ENCODE measurements around the gene STX1B. TPM values are rescaled to one million over a fixed set of nuclear protein-coding genes. Genes with fewer than 3 reads are reported as not detected.
"Not testable (repeated sequence)": the region's sequence is repeated elsewhere in the genome, so short reads cannot be mapped to it uniquely, and the experiment has no call there.

The STX1B gene
- total RNA-seq, 1 donor from 2014 or later: 4.5 TPM

DNA sequence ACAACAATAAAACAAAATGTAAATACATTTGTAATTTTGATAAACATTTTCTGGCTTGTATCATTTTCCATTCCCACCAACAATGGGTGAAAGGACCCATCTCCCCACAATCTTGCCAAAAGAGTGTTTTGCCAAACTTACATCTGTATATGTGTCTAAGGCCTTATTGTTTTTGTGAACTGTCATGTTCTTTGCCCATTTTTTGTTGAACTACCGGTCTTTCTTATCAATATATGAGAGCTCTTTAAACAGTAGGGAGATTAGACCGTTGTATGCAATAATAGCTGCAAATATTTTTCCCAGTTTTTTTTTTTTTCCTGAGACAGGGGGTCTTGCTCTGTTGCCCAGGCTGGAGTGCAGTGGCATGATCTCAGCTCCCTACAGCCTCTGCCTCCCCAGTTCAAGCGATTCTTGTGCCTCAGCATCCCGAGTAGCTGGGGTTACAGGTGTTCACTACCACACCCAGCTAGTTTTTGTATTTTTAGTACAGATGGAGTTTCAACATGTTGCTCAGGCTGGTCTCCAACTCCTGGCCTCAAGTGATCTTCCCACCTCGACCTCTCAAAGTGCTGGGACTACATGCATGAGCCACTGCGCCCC is 13.3 kb upstream of the STX1B start:
- Mint-ChIP-seq H3K4me3 (ENCODE audit: unreplicated experiment) (no peak overlapping the region), H3K4me1 (ENCODE audit: unreplicated experiment) (no peaks in the 10 kb centered on the region), H3K27ac (ENCODE audit: unreplicated experiment) (no peak overlapping the region), H3K36me3 (ENCODE audit: unreplicated experiment) (no peaks in the 10 kb centered on the region), H3K9me3 (ENCODE audit: unreplicated experiment) (no peaks in the 10 kb centered on the region), H3K27me3 (ENCODE audit: unreplicated experiment) (no peaks in the 10 kb centered on the region)
- no peak for DNase-seq (ENCODE audit: extremely low spot score, unreplicated experiment)
- TF ChIP-seq, protein P1, sequence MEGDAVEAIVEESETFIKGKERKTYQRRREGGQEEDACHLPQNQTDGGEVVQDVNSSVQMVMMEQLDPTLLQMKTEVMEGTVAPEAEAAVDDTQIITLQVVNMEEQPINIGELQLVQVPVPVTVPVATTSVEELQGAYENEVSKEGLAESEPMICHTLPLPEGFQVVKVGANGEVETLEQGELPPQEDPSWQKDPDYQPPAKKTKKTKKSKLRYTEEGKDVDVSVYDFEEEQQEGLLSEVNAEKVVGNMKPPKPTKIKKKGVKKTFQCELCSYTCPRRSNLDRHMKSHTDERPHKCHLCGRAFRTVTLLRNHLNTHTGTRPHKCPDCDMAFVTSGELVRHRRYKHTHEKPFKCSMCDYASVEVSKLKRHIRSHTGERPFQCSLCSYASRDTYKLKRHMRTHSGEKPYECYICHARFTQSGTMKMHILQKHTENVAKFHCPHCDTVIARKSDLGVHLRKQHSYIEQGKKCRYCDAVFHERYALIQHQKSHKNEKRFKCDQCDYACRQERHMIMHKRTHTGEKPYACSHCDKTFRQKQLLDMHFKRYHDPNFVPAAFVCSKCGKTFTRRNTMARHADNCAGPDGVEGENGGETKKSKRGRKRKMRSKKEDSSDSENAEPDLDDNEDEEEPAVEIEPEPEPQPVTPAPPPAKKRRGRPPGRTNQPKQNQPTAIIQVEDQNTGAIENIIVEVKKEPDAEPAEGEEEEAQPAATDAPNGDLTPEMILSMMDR (IDR thresholded peaks at IDR 0.05): no peak

DNA sequence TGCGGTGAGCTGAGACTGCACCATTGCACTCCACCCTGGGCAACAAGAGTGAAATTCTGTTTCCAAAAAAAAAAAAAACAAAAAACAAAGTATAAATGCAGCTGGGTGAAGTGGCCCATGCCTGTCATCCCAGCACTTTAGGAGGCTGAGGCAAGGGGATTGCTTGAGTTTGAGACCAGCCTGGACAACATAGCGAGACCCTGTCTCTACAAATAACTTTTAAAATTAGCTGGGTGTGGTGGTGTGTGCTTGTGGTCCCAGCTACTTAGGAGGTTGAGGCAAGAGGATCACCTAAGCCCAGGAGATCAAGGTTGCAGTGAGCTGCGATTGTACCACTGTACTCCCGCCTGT is 12.8 kb upstream of the STX1B start:
- Mint-ChIP-seq H3K4me3 (ENCODE audit: unreplicated experiment) (no peak overlapping the region), H3K9me3 (ENCODE audit: unreplicated experiment) (no peaks in the 10 kb centered on the region), H3K27me3 (ENCODE audit: unreplicated experiment) (no peaks in the 10 kb centered on the region), H3K4me1 (ENCODE audit: unreplicated experiment) (no peaks in the 10 kb centered on the region), H3K27ac (ENCODE audit: unreplicated experiment) (no peak overlapping the region), H3K36me3 (ENCODE audit: unreplicated experiment) (no peaks in the 10 kb centered on the region)
- no peak for DNase-seq (ENCODE audit: extremely low spot score, unreplicated experiment)
- TF ChIP-seq, protein P1 (IDR thresholded peaks at IDR 0.05): no peak

DNA sequence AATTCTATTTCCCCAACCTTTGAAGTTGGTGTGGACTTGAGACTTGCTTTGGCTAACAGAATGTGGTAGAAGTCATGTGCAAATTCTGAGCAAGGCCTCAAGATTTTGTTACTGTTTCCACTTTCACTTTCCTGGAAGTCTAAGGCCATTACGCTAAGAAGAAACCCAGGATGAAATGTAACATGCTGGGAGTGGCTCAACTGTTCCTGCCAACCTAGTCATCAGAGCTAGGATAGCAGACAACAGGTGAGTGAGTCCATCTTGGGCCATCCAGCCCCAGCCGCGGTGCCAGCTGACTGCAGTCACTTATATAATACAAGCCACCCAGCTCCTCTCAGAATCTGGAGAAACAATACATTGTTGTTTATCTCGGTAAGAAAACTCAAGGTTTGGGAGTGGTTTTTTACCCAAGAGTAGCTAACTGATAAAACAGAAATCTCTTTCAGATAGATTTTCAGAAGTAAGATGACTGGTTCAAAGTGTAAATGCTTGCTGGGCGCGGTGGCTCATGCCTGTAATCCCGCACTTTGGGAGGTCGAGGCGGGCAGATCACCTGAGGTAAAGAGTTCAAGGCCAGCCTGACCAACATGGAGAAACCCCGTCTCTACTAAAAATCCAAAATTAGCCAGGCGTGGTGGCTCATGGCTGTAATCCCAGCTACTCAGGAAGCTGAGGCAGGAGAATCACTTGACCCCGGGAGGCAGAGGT is 12.3 kb upstream of the STX1B start:
- no peaks in the 10 kb centered on the region for H3K36me3 Mint-ChIP-seq (ENCODE audit: unreplicated experiment)
- DNase-seq (ENCODE audit: extremely low spot score, unreplicated experiment): no peak
- H3K27ac Mint-ChIP-seq (ENCODE audit: unreplicated experiment): no peak overlapping the region
- no peaks in the 10 kb centered on the region for H3K4me1 Mint-ChIP-seq (ENCODE audit: unreplicated experiment)
- TF ChIP-seq, protein P1 (IDR thresholded peaks at IDR 0.05): no peak
- H3K27me3 Mint-ChIP-seq (ENCODE audit: unreplicated experiment): no peaks in the 10 kb centered on the region
- H3K9me3 Mint-ChIP-seq (ENCODE audit: unreplicated experiment): no peaks in the 10 kb centered on the region
- no peak overlapping the region for H3K4me3 Mint-ChIP-seq (ENCODE audit: unreplicated experiment)

DNA sequence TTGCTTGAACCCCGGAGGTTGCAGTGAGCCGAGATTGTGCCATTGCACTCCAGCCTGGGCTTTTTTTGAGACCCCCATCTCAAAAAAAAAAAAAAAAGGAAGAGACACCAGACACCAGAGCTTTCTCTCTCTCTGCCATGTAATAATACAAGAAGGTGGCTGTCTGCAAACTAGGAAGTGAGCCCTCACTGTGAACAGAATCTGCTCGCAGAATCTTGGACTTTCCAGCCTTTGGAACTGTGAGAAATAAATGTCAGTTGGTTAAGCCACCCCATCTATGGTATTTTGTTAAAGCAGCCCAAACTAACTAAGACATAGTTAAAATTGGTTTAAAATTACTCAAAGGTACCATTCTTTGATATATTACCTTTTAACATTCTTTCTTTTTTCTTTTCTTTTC is 10.1 kb upstream of the STX1B start:
- Mint-ChIP-seq H3K36me3 (ENCODE audit: unreplicated experiment) (no peaks in the 10 kb centered on the region), H3K4me3 (ENCODE audit: unreplicated experiment) (no peak overlapping the region), H3K9me3 (ENCODE audit: unreplicated experiment) (no peaks in the 10 kb centered on the region), H3K4me1 (ENCODE audit: unreplicated experiment) (no peaks in the 10 kb centered on the region), H3K27ac (ENCODE audit: unreplicated experiment) (no peak overlapping the region), H3K27me3 (ENCODE audit: unreplicated experiment) (no peaks in the 10 kb centered on the region)
- TF ChIP-seq, protein P1 (IDR thresholded peaks at IDR 0.05): no peak
- no peak for DNase-seq (ENCODE audit: extremely low spot score, unreplicated experiment)

DNA sequence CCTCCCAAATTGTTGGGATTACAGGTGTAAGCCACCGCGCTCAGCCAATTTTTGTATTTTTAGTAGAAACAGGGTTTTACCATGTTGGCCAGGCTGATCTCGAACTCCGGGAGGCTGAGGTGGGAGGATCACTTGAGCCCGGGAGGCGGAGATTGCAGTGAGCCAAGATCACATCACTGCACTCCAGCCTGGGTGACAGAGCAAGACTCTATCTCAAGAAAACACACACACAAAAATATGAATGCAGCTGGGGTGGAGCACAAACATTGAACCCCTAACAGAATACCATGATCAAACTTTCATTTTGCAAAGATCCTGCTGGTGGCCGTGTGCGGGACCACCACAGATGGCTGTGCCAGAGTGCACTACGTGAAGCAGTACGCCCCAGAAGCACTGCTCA is 7.3 kb upstream of the STX1B start:
- not testable (repeated sequence) for H3K4me3 Mint-ChIP-seq (ENCODE audit: unreplicated experiment); H3K36me3 Mint-ChIP-seq (ENCODE audit: unreplicated experiment); H3K27ac Mint-ChIP-seq (ENCODE audit: unreplicated experiment); DNase-seq (ENCODE audit: extremely low spot score, unreplicated experiment); H3K4me1 Mint-ChIP-seq (ENCODE audit: unreplicated experiment); H3K27me3 Mint-ChIP-seq (ENCODE audit: unreplicated experiment); H3K9me3 Mint-ChIP-seq (ENCODE audit: unreplicated experiment)
